OCI-LY1 (cell line): ENCODE measurements around the gene WDR72.

Experiments
- H2AFZ ChIP-seq: fragments of 200-600 bp; sonication (generic), shearing (Covaris generic); 2 replicates; pipeline ENCODE4 v1.6.0; 2014; ENCODE audit warnings: antibody characterized with exemption, mild to moderate bottlenecking, low read length
- H3F3A ChIP-seq: fragments of 200-600 bp; sonication (generic), shearing (Covaris generic); 2 replicates; pipeline ENCODE4 v1.6.0; 2014; ENCODE audit warnings: mild to moderate bottlenecking, antibody characterized with exemption, low read length, moderate library complexity; ENCODE audit not compliant: insufficient read depth
- H3K27ac ChIP-seq: fragments of 200-600 bp; sonication (generic); 2 replicates; pipeline ENCODE4 v1.5.1; 2014; ENCODE audit warnings: low read length, mixed run types, mild to moderate bottlenecking, low read depth; ENCODE audit not compliant: poor library complexity, severe bottlenecking
- H3K27me3 ChIP-seq: fragments of 200-600 bp; sonication (generic); 2 replicates; pipeline ENCODE4 v1.6.0; 2014; ENCODE audit warnings: antibody characterized with exemption, mild to moderate bottlenecking, low read length, moderate library complexity; ENCODE audit not compliant: insufficient read depth
- H3K36me3 ChIP-seq: fragments of 200-600 bp; sonication (generic); 2 replicates; pipeline ENCODE4 v1.6.1; 2014; ENCODE audit warnings: mild to moderate bottlenecking, antibody characterized with exemption, low read length, moderate library complexity, mixed read lengths; ENCODE audit not compliant: insufficient read depth
- H3K4me1 ChIP-seq: fragments of 200-600 bp; sonication (generic); 2 replicates; pipeline ENCODE4 v1.5.1; 2014; ENCODE audit warnings: mild to moderate bottlenecking, low read length, moderate library complexity; ENCODE audit not compliant: insufficient read depth, severe bottlenecking
- H3K4me2 ChIP-seq: fragments of 200-600 bp; sonication (generic), shearing (Covaris generic); 2 replicates; pipeline ENCODE4 v1.6.1; 2014; ENCODE audit warnings: low read length
- H3K4me3 ChIP-seq: fragments of 200-600 bp; sonication (generic); 2 replicates; pipeline ENCODE4 v1.5.1; 2014; ENCODE audit warnings: low read length, low read depth, mild to moderate bottlenecking, mixed read lengths; ENCODE audit not compliant: poor library complexity, severe bottlenecking
- H3K79me2 ChIP-seq: fragments of 200-600 bp; shearing (Covaris generic); 2 replicates; pipeline ENCODE4 v1.6.1; 2016; ENCODE audit warnings: mixed run types, low read length, mixed read lengths; ENCODE audit not compliant: insufficient read depth
- H3K9ac ChIP-seq: fragments of 200-600 bp; sonication (generic), shearing (Covaris generic); 2 replicates; pipeline ENCODE4 v1.6.1; 2014; ENCODE audit warnings: mild to moderate bottlenecking, low read length, mixed read lengths
- H3K9me2 ChIP-seq: fragments of 200-600 bp; sonication (generic), shearing (Covaris generic); 2 replicates; pipeline ENCODE4 v1.6.1; 2014; ENCODE audit warnings: low read depth, mild to moderate bottlenecking, low read length, mixed read lengths
- H3K9me3 ChIP-seq: fragments of 200-600 bp; shearing (Covaris generic); 2 replicates; pipeline ENCODE4 v1.6.1; 2014; ENCODE audit warnings: low read length, mixed read lengths
- H4K20me1 ChIP-seq: fragments of 200-600 bp; sonication (generic), shearing (Covaris generic); 2 replicates; pipeline ENCODE4 v1.6.0; 2016; ENCODE audit warnings: mild to moderate bottlenecking, low read length; ENCODE audit not compliant: insufficient read depth
- CTCF ChIP-seq: fragments of 200-600 bp; sonication (generic), shearing (Covaris generic); IDR thresholded peaks from 2 replicates; pipeline ENCODE4 v1.5.1; 2017; ENCODE audit warnings: mild to moderate bottlenecking, antibody characterized with exemption, low read length, moderate library complexity, mixed read lengths
- EZH2 ChIP-seq: fragments of 200-600 bp; sonication (generic), shearing (Covaris generic); IDR thresholded peaks from 2 replicates; pipeline ENCODE4 v1.8.0; 2017; ENCODE audit warnings: borderline replicate concordance, mixed run types, mild to moderate bottlenecking, antibody characterized with exemption, low read length, moderate library complexity, mixed read lengths

The WDR72 gene

GRCh38 chr15:53511175-53511574 is 248.3 kb downstream of the WDR72 start:
- H3K9me2 ChIP-seq, result no peaks in the 10 kb centered on the region
- no peak overlapping the region for H3K9ac ChIP-seq
- H3F3A ChIP-seq, result no peaks in the 10 kb centered on the region
- H3K79me2 ChIP-seq, result no peaks in the 10 kb centered on the region
- no peaks in the 10 kb centered on the region for H4K20me1 ChIP-seq
- H2AFZ ChIP-seq, result no peak overlapping the region
- H3K27ac ChIP-seq, result no peak overlapping the region
- no peaks in the 10 kb centered on the region for H3K9me3 ChIP-seq
- H3K4me3 ChIP-seq, result no peak overlapping the region
- no peaks in the 10 kb centered on the region for H3K36me3 ChIP-seq
- no peaks in the 10 kb centered on the region for H3K27me3 ChIP-seq
- TF ChIP-seq EZH2, result no peak
- no peak for TF ChIP-seq CTCF
- no peaks in the 10 kb centered on the region for H3K4me1 ChIP-seq
- H3K4me2 ChIP-seq, result no peak overlapping the region

GRCh38 chr15:53506370-53506769 is 253.1 kb downstream of the WDR72 start:
- Histone ChIP-seq H3K9me3 (no peaks in the 10 kb centered on the region), H3K4me2 (no peak overlapping the region), H3K4me3 (no peak overlapping the region), H3K9ac (no peak overlapping the region), H4K20me1 (no peaks in the 10 kb centered on the region), H3K79me2 (no peaks in the 10 kb centered on the region), H3F3A (no peaks in the 10 kb centered on the region), H3K9me2 (no peaks in the 10 kb centered on the region), H3K36me3 (no peaks in the 10 kb centered on the region), H3K4me1 (no peaks in the 10 kb centered on the region), H3K27ac (no peak overlapping the region), H3K27me3 (no peaks in the 10 kb centered on the region), H2AFZ (no peak overlapping the region)
- TF ChIP-seq EZH2, result no peak
- no peak for TF ChIP-seq CTCF

- Histone ChIP-seq H3K4me1 (no peaks in the 10 kb centered on the region), H3K79me2 (no peaks in the 10 kb centered on the region), H3K4me2 (no peak overlapping the region), H2AFZ (no peak overlapping the region), H3K27me3 (no peaks in the 10 kb centered on the region), H3K4me3 (no peak overlapping the region), H3K9ac (no peak overlapping the region), H4K20me1 (no peaks in the 10 kb centered on the region), H3K9me3 (no peaks in the 10 kb centered on the region), H3K36me3 (no peaks in the 10 kb centered on the region), H3F3A (no peaks in the 10 kb centered on the region), H3K27ac (no peak overlapping the region), H3K9me2 (no peaks in the 10 kb centered on the region)
- TF ChIP-seq EZH2 (no peak), CTCF (no peak)
Observed at GRCh38 chr15:53498996-53499395, 260.5 kb downstream of the WDR72 start.
